SH-SY5Y (cell line): ENCODE measurements around the gene CCDC14.

Experiments
- GATA2 ChIP-seq: IDR thresholded peaks from 2 replicates; pipeline ENCODE4 v1.6.1; 2011; ENCODE audit warnings: mild to moderate bottlenecking, low read depth, low read length
- GATA3 ChIP-seq: IDR thresholded peaks from 2 replicates; pipeline ENCODE4 v1.6.1; 2011; ENCODE audit warnings: low read depth, mild to moderate bottlenecking, low read length, moderate library complexity

DNA sequence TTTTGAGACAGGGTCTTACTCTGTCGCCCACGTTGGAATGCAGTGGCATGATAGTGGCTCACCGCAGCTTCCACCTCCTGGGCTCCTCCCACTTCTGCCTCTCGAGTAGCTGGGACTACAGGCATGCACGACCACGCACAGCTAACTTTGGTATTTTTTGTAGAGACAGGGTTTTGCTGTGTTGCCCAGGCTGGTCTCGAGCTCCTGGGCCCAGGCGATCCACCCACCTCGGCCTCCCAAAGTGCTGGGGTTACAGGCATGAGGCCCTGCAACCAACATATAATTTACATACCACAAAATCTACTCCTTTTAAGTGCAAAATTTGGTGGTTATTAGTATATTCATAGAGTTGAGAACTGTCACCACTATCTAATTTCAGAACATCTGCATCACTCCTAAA lies 31.7 kb downstream of the CCDC14 start:
- TF ChIP-seq GATA2 (no peak), GATA3 (no peak)
